Testis (tissue), 2 donors: Measurements from ENCODE around the gene TREH.

Experiments
- CTCF ChIP-seq, 3 experiments: fragments of 450-650 bp in 2 of 3; fragments of 200-600 bp in 1 of 3; sonication (generic) in 1 of 3; IDR thresholded peaks; one replicate each; pipeline ENCODE4 v1.5.1; 2016 to 2019; ENCODE audit warnings: antibody characterized with exemption in 3 of 3, mild to moderate bottlenecking in 2 of 3, moderate library complexity in 1 of 3
- POLR2A ChIP-seq: fragments of 450-650 bp; IDR thresholded peaks from one replicate; pipeline ENCODE4 v1.6.1; 2017; ENCODE audit warnings: antibody characterized with exemption, mild to moderate bottlenecking, moderate library complexity

- TF ChIP-seq CTCF (IDR thresholded peaks at IDR 0.05) (no peak), POLR2A (no peak)
Measured at GRCh38 chr11:118673361-118674081, 5.9 kb downstream of the TREH start.
